ENCODE results near the gene SGK2. TPM values are rescaled to one million over a fixed set of nuclear protein-coding genes. Genes with fewer than 3 reads are reported as not detected.

The SGK2 gene
- total and polyA plus RNA-seq, 2 donors (not counting 1 experiment from before 2014, with no cell fraction given), result 1.5 to 1.7 TPM

GRCh38 chr20:43543138-43543537 is 15.7 kb upstream of the SGK2 start:
- Histone ChIP-seq H3K9me3 (ENCODE audit: control extremely low read depth in 1 of 3, control insufficient read depth in 2 of 3, insufficient read depth in 1 of 3, low read length in 2 of 3) (no peaks in the 10 kb centered on the region), H3K79me2 (ENCODE audit: control insufficient read depth, insufficient read depth, low read length) (no peaks in the 10 kb centered on the region), H2AFZ (ENCODE audit: insufficient read depth, low read depth, low read length, poor library complexity, severe bottlenecking) (no peak overlapping the region), H3K4me3 (ENCODE audit: control extremely low read depth in 1 of 5, extremely low read depth in 1 of 5, insufficient read depth in 1 of 5, low read depth in 2 of 5, low read length in 4 of 5) (no peak overlapping the region), H3K27me3 (replicated peaks in 1 of 4; ENCODE audit: control extremely low read depth in 1 of 4, control insufficient read depth in 3 of 4, insufficient read depth in 4 of 4, low read length in 3 of 4) (no peaks in the 10 kb centered on the region), H3K27ac (ENCODE audit: low read length in 2 of 2) (no peak overlapping the region), H3K36me3 (replicated peaks in 1 of 2; ENCODE audit: control extremely low read depth in 1 of 2, control insufficient read depth in 1 of 2, extremely low read depth in 1 of 2, insufficient read depth in 2 of 2, low read length in 1 of 2) (peaks cover 0 to 2% of the 10 kb centered on the region in 2 experiments), H3K4me2 (replicated peaks; ENCODE audit: low read depth, low read length, poor library complexity, severe bottlenecking) (no peak overlapping the region), H3K9ac (ENCODE audit: low read length) (no peak overlapping the region), H4K20me1 (ENCODE audit: control insufficient read depth, insufficient read depth, low read length, poor library complexity, severe bottlenecking) (no peaks in the 10 kb centered on the region), H3K4me1 (ENCODE audit: control insufficient read depth in 2 of 2, insufficient read depth in 2 of 2, low read length in 2 of 2) (peaks cover 0 to 2% of the 10 kb centered on the region in 2 donors)
- no peaks in the 10 kb centered on the region for H3K4me1 Mint-ChIP-seq
- intact Hi-C loops (cut with micrococcal nuclease), result no loop called here
- no peaks in the 10 kb centered on the region for H3K27me3 Mint-ChIP-seq
- TF ChIP-seq CTCF (IDR thresholded peaks at IDR 0.05), result no peak
- TF ChIP-seq EZH2 (IDR thresholded peaks at IDR 0.05; ENCODE audit: borderline replicate concordance, insufficient read depth, low read depth, low read length, poor library complexity, severe bottlenecking), result no peak
- ChIA-PET CTCF (no interaction called here), POLR2A (interaction anchor here (0.7 kb wide), 1 partner anchor 208 kb away, joined by 3 read pairs; no protein-coding TSS in a partner anchor)
- no peak for DNase-seq
- no peaks in the 10 kb centered on the region for H3K9me3 Mint-ChIP-seq (ENCODE audit: insufficient read depth)
- ATAC-seq (ENCODE audit: low read depth), result no peak
- WGBS (ENCODE audit: insufficient coverage), result 88% methylated on average over 4 of the region's 5 CpGs
- no peak overlapping the region for H3K27ac Mint-ChIP-seq
- H3K4me3 Mint-ChIP-seq, result no peak overlapping the region

- DNase-seq (no peak), ATAC-seq (ENCODE audit: low read depth) (no peak)
- H3K4me1 ChIP-seq (ENCODE audit: control insufficient read depth in 2 of 2, insufficient read depth in 2 of 2, low read length in 2 of 2), result no peaks in the 10 kb centered on the region
- H3K79me2 ChIP-seq (ENCODE audit: control insufficient read depth, insufficient read depth, low read length), result no peaks in the 10 kb centered on the region
- WGBS (ENCODE audit: insufficient coverage), result 98% methylated on average over 6 of the region's 9 CpGs
- no peak overlapping the region for H3K9ac ChIP-seq (ENCODE audit: low read length)
- no peak overlapping the region for H2AFZ ChIP-seq (ENCODE audit: insufficient read depth, low read depth, low read length, poor library complexity, severe bottlenecking)
- H3K9me3 ChIP-seq (ENCODE audit: control extremely low read depth in 1 of 3, control insufficient read depth in 2 of 3, insufficient read depth in 1 of 3, low read length in 2 of 3), result no peaks in the 10 kb centered on the region
- H3K4me3 Mint-ChIP-seq, result no peak overlapping the region
- ChIA-PET CTCF (no interaction called here), POLR2A (no interaction called here)
- TF ChIP-seq CTCF (IDR thresholded peaks at IDR 0.05) (no peak), EZH2 (IDR thresholded peaks at IDR 0.05; ENCODE audit: borderline replicate concordance, insufficient read depth, low read depth, low read length, poor library complexity, severe bottlenecking) (no peak)
- H3K4me1 Mint-ChIP-seq, result no peaks in the 10 kb centered on the region
- H4K20me1 ChIP-seq (ENCODE audit: control insufficient read depth, insufficient read depth, low read length, poor library complexity, severe bottlenecking), result no peaks in the 10 kb centered on the region
- no peaks in the 10 kb centered on the region for H3K27me3 Mint-ChIP-seq
- H3K9me3 Mint-ChIP-seq (ENCODE audit: insufficient read depth), result no peaks in the 10 kb centered on the region
- no peak overlapping the region for H3K4me2 ChIP-seq (replicated peaks; ENCODE audit: low read depth, low read length, poor library complexity, severe bottlenecking)
- no peak overlapping the region for H3K4me3 ChIP-seq (ENCODE audit: control extremely low read depth in 1 of 5, extremely low read depth in 1 of 5, insufficient read depth in 1 of 5, low read depth in 2 of 5, low read length in 4 of 5)
- intact Hi-C loops (cut with micrococcal nuclease), result no loop called here
- no peak overlapping the region for H3K27ac Mint-ChIP-seq
- no peaks in the 10 kb centered on the region for H3K27me3 ChIP-seq (replicated peaks in 1 of 4; ENCODE audit: control extremely low read depth in 1 of 4, control insufficient read depth in 3 of 4, insufficient read depth in 4 of 4, low read length in 3 of 4)
- H3K36me3 ChIP-seq (replicated peaks in 1 of 2; ENCODE audit: control extremely low read depth in 1 of 2, control insufficient read depth in 1 of 2, extremely low read depth in 1 of 2, insufficient read depth in 2 of 2, low read length in 1 of 2), result peaks cover 0 to 2% of the 10 kb centered on the region in 2 experiments
- no peak overlapping the region for H3K27ac ChIP-seq (ENCODE audit: low read length in 2 of 2)
These were observed 14.3 kb upstream of the SGK2 start for GRCh38 chr20:43544501-43544900.
